ENCODE data around the gene RETSAT.
"Not testable (repeated sequence)": the region's sequence is repeated elsewhere in the genome, so short reads cannot be mapped to it uniquely, and the experiment has no call there.

Gene RETSAT

GRCh38 chr2:85378257-85378656, 23.9 kb upstream of the RETSAT start:
- no peak for DNase-seq (ENCODE audit: low read depth, low spot score)

DNA sequence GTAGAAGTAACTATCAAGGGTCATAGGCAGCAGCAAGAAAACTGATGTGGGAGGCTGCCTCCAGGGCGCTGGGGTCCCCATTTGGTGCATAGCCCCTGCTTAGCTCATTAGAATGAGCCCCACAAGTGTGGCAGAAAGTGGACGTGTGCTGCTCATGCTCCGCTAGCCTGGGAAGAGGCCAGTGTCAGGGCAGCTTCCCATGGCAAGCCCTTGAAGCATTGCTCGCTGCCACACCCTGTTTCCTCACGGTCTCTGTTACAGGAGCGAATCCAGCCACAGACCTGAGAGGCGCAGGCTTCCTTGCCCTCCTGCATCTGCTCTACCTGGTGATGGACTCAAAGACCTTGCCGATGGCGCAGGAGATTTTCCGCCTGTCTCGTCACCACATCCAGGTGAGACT, 22.8 kb upstream of the RETSAT start:
- no peak for DNase-seq (ENCODE audit: low read depth, low spot score)

- DNase-seq (ENCODE audit: low read depth, low spot score), result no peak
Measured at GRCh38 chr2:85376291-85377065, 22.1 kb upstream of the RETSAT start.

DNA sequence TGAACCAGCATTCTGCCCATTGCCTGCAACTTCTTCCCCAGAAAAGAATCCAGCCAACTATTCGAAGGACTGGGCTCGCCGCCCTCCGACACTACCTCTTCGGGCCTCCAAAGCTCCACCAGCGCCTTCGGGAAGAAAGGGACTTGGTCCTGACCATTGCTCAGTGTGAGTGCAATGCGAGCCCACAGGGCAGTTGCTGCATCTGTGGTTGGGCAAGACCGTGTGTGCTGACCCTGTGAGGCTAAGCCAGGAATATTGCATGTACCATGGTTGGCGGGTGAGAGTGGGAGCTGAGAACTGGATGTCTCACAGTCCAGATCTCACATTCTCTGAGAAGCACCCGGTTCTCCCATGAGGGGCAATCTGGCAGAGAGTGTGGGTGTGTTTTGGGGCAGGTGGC, 16.7 kb upstream of the RETSAT start:
- DNase-seq (ENCODE audit: low read depth, low spot score), result no peak

GRCh38 chr2:85369500-85369899, 15.2 kb upstream of the RETSAT start:
- no peak for DNase-seq (ENCODE audit: low read depth, low spot score)

- no peak for DNase-seq (ENCODE audit: low read depth, low spot score)
Measured at GRCh38 chr2:85368921-85369320, 14.6 kb upstream of the RETSAT start.

DNA sequence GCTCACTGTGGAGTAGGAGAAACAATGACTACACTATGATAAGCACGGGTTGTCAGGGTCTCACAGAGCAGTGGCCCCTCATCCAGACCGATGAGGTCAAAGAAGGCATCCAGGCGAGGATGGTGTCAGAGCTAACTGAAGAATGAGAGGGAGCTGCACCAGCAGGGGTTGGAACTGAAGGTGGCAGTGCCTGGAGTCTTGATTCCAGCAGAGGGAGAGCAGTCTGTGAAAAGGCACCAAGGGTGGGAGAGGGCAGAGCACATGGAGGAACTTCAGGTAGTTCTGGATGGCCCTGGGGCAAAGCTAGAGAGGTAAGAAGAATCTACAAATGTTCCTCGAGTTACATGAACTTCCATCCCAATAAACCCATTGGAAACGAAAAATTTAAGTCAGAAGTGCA, 12.9 kb upstream of the RETSAT start:
- no peak for DNase-seq (ENCODE audit: low read depth, low spot score)

- DNase-seq (ENCODE audit: low read depth, low spot score), result not testable (repeated sequence)
Measured at GRCh38 chr2:85362653-85363387, 8.5 kb upstream of the RETSAT start.

GRCh38 chr2:85357736-85358135, 3.4 kb upstream of the RETSAT start:
- no peak for DNase-seq (ENCODE audit: low read depth, low spot score)

DNA sequence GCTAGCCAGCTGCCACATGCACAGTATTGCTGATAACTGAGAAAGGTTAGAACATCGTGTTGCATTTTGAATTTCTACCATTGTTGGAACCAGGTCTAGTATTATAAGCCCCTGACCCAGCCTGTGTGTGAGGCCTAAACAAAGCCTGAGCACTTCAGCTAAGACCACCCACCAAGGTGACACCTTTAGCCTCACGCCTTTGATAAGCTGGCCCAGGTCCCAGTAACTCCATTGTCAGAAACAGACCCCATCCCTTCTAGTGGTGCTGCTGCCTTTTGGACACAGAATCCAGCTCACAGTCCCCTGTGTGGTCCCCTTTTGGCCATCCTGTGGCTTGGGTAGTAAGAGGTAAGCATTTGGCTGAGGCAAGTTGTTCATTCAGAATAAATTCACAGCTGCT, 1.9 kb upstream of the RETSAT start:
- DNase-seq (ENCODE audit: low read depth, low spot score), result no peak

GRCh38 chr2:85355521-85355920, 1.2 kb upstream of the RETSAT start:
- DNase-seq (ENCODE audit: low read depth, low spot score), result no peak

DNA sequence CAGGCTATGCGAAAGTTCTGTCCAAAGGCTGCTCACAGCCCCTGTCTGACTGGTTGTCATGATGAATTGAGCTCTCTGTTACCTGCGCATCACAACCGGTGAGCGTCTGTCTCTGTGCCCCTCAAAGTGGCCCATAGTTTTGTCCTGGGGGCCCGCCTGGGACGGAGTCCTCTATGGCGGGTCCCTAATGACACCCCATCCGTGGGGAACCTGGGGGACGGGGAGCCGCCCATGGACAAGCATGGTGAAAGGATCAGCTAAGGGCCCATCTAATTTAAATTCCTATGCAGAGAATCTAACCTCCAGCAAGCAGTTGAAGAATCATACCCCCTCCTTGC, 714 bp upstream of the RETSAT start:
- no peak for DNase-seq (ENCODE audit: low read depth, low spot score)

- no peak for DNase-seq (ENCODE audit: low read depth, low spot score)
Measured at GRCh38 chr2:85353876-85354285, 447 bp downstream of the RETSAT start.

DNA sequence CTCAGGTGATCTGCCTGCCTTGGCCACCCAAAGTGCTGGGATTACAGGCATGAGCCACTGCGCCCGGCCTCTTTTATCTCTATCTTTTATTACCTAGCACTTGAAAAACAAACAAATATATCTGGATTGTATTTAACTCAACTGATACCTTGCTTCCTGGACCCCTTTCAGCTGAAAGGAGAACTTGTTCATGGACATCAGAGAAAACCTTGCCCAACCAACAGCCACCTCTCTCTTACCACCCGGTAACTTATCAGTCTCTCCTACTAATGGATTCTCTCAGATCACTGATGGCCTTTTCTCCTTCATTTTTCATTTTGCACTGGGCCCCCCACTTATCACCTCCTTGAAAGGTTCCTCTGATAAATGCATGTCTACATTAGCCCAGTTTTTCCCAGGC, 6.7 kb downstream of the RETSAT start:
- DNase-seq (ENCODE audit: low read depth, low spot score), result no peak

GRCh38 chr2:85344356-85344954, 9.9 kb downstream of the RETSAT start:
- no peak for DNase-seq (ENCODE audit: low read depth, low spot score)

- not testable (repeated sequence) for DNase-seq (ENCODE audit: low read depth, low spot score)
Measured at GRCh38 chr2:85343207-85343895, 11.0 kb downstream of the RETSAT start.

DNA sequence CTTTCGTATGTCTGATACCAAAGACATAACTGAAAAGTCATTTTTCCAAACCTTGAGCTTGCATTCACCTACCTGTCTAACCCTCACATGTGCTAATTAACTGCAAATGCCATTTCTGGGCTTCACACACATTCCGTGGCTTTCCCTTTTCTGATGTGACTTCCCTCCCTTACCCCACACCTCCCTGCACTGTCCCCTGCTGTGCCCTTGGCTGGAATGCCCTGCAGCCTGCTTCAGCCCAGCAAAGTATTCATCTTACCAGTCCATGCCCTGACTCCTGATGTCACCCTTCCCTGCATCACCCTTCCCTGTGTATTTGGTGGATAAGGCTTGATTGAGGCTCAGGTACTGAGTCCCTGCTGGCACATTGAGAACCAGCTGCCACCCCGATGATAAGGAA, 12.2 kb downstream of the RETSAT start:
- DNase-seq (ENCODE audit: low read depth, low spot score), result no peak

DNA sequence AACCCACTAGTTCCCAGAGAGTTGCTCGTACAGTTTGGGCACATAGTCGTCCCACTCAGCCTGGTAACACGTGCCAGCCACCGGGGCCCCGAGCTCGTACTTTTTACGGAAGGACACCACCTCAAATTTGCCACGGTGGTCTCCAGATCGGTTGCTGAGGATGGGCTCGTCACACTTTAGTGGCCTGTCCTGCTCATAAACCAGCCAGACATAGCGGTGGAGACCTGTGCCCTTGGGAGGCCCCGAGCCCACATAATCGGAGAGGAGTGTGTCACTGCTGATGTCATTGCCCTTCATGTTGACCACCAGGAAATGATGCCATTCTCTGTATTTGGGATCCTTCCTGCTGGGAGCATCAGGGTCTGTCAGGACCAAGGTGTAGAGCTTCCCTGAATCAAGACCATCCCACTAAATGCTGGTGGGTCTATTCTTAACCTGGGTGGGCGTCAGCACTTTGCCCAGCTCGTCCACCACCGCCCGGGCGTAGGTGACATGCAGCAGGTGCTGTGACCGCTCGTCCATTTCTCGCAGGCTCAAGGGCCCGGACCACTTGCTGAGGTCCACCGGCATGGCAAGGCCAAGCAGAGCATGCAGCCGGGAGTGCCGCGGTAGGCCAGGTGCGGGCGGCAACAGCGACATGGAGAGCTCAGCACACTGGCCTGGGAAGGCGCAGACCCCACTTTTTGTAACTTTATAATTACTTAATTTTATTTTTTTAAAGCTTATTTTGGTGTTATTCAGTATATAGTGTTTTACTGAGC, 12.9 kb downstream of the RETSAT start:
- DNase-seq (ENCODE audit: low read depth, low spot score), result no peak

DNA sequence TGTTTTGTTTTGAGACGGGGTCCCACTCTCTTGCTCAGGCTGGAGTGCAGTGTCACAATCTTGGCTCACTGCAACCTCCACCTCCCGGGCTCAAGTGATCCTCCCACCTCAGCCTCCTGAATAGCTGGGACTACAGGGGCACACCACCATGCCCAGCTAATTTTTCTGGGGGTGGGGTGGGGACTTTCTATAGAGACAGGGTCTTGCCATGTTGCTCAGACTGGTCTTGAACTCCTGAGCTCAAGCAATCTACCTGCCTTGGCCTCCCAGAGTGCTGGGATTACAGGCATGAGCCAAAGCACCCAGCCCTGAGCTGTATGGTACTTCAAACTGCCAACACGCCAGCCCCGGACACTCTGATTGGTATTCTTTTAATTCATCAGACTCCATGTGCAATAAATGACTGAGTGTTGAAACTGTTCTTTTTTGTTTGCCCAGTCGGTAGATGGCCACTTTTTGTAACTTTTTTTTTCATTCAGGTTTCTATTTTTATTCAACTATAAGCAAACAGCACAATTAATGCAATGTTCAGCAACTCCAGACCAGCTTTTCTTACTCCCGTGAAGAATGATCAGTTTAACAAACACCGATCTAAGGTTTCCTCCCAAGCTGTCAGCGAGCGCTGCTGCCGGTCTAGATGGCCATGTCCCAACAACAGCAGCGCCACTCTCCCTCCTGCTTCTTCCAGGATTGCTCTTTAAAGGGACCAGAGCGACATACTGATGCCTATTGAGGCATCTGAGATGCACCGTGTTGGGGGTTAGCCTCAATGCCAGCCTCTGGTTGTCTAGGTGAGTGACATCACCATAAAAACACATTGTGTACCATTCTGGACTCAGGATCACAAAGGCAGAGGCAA, 14.1 kb downstream of the RETSAT start:
- DNase-seq (ENCODE audit: low read depth, low spot score), result no peak

- DNase-seq (ENCODE audit: low read depth, low spot score), result no peak
Measured at GRCh38 chr2:85334928-85335327, 19.4 kb downstream of the RETSAT start.

GRCh38 chr2:85333877-85334276, 20.5 kb downstream of the RETSAT start:
- DNase-seq (ENCODE audit: low read depth, low spot score), result not testable (repeated sequence)
